A549 (cell line): ENCODE data around the gene LPIN2. TPM values are rescaled to one million over a fixed set of nuclear protein-coding genes. Genes with fewer than 3 reads are reported as not detected.

Experiments used
- ATAC-seq, 2 experiments: fragments of 200-7000 bp in 1 of 2; fragments of >200 bp in 1 of 2; cut with Nextera tagmentation in 1 of 2; cut with Tn5 transposase in 1 of 2; 3 replicates each; pipeline versions ENCODE4 v1.8.0 to v1.9.1; 2018 to 2020; ENCODE audit warnings: mild to moderate bottlenecking in 1 of 2, moderate library complexity in 1 of 2
- CTCF ChIA-PET: fragments of 300-600 bp; sonication (Branson Sonifier 250); formaldehyde crosslinking; extraction: SDS; loops from one replicate; lab custom pipeline; 2021; ENCODE audit warnings: antibody characterized with exemption, inconsistent platforms; lab: Yijun Ruan, JAX
- POLR2A ChIA-PET: fragments of 350-600 bp; formaldehyde crosslinking; extraction: SDS; loops from one replicate; lab custom pipeline; 2021; ENCODE audit warnings: antibody characterized with exemption, inconsistent platforms; lab: Yijun Ruan, JAX
- DNase-seq, 2 experiments: peaks; one replicate each; pipeline versions ENCODE4 v3.0.0 to v3.0.0-alpha.2; 2011 to 2016; ENCODE audit warnings: low read depth in 1 of 2, low spot score in 1 of 2
- FAIRE-seq: peaks from 2 replicates; lab custom pipeline; 2011; peaks lifted over from hg19 to GRCh38; lab: Jason Lieb, UNC
- H3K27ac ChIP-seq, 2 experiments: fragments of >200 bp; sonication (Bioruptor Twin); formaldehyde crosslinking; 3 replicates each; pipeline ENCODE4 v1.5.1; 2016 to 2017
- H3K4me1 ChIP-seq: fragments of >200 bp; sonication (Bioruptor Twin); formaldehyde crosslinking; 3 replicates; pipeline ENCODE4 v1.6.1; 2016
- H3K4me2 ChIP-seq: fragments of >200 bp; sonication (Bioruptor Twin); formaldehyde crosslinking; 3 replicates; pipeline ENCODE4 v1.6.1; 2016
- H3K4me3 ChIP-seq: fragments of >200 bp; sonication (Bioruptor Twin); formaldehyde crosslinking; 3 replicates; pipeline ENCODE4 v1.5.1; 2016
- H3K9me3 ChIP-seq: fragments of >200 bp; sonication (Bioruptor Twin); formaldehyde crosslinking; 3 replicates; pipeline ENCODE4 v1.6.1; 2016
- BCL3 ChIP-seq: fragments of >200 bp; sonication (Bioruptor Twin); formaldehyde crosslinking; IDR thresholded peaks from 3 replicates; pipeline ENCODE4 v1.6.1; 2016
- CTCF ChIP-seq: fragments of >200 bp; sonication (Bioruptor Twin); formaldehyde crosslinking; IDR thresholded peaks from 3 replicates; pipeline ENCODE4 v1.5.1; 2016
- EHF ChIP-seq: fragments of 250-450 bp; sonication (Bioruptor Pico); IDR thresholded peaks from 2 replicates; pipeline ENCODE4 v1.5.0; 2020; ENCODE audit warnings: mild to moderate bottlenecking
- JUNB ChIP-seq: fragments of >200 bp; sonication (Bioruptor Twin); formaldehyde crosslinking; IDR thresholded peaks from 2 replicates; pipeline ENCODE4 v1.6.1; 2016
- KDM5A ChIP-seq: fragments of 200-600 bp; sonication (generic); IDR thresholded peaks from 2 replicates; pipeline ENCODE4 v1.6.1; 2016; ENCODE audit warnings: antibody characterized with exemption, mild to moderate bottlenecking
- MAFK ChIP-seq: fragments of 450-650 bp; IDR thresholded peaks from 2 replicates; pipeline ENCODE4 v1.6.1; 2014; ENCODE audit not compliant: partially characterized antibody
- NR3C1 ChIP-seq: fragments of >200 bp; sonication (Bioruptor Twin); formaldehyde crosslinking; IDR thresholded peaks from 3 replicates; pipeline ENCODE4 v1.6.1; 2017
- POLR2AphosphoS2 ChIP-seq: conservative IDR thresholded peaks from 2 replicates; pipeline ENCODE4 v1.6.1; 2012; ENCODE audit warnings: low read length, improper control_type of control experiment, inconsistent platforms
- RCOR1 ChIP-seq: fragments of 150-350 bp; IDR thresholded peaks from 2 replicates; pipeline ENCODE4 v1.6.1; 2014; ENCODE audit warnings: antibody characterized with exemption, low read length, low read depth
- REST ChIP-seq: fragments of 200-600 bp; sonication (generic); IDR thresholded peaks from 2 replicates; pipeline ENCODE4 v1.6.1; 2016; ENCODE audit warnings: antibody characterized with exemption, mild to moderate bottlenecking, moderate library complexity
- USF2 ChIP-seq: fragments of 450-650 bp; IDR thresholded peaks from 2 replicates; pipeline ENCODE4 v1.6.1; 2014; ENCODE audit warnings: antibody characterized with exemption
- ZFP36 ChIP-seq: fragments of 450-650 bp; IDR thresholded peaks from 2 replicates; pipeline ENCODE4 v1.6.1; 2014; ENCODE audit warnings: borderline replicate concordance; ENCODE audit not compliant: partially characterized antibody
- WGBS: methylation state at CpG from one replicate; pipeline ENCODE4 v1.1.6; 2017; ENCODE audit errors: missing lambda C conversion rate; 5-methylcytosine and 5-hydroxymethylcytosine counted together
- polyA plus RNA-seq, 4 experiments: library from polyadenylated mRNA; depleted of rRNA in 3 of 4; stranded (reverse); fragments of >200 nt; fragmentation: RNase III in 1 of 4; extraction: RNeasy Plus Mini Kit Qiagen cat#74134 plus additional on column Dnase treatment in 1 of 4; gene quantifications; 2 replicates in 3 of 4; 3 replicates in 1 of 4; pipeline ENCODE4 v1.2.3, GENCODE V29; 2011 to 2017
- TF ChIP-seq, protein P1 (sequence below): fragments of >200 bp; sonication (Bioruptor Twin); formaldehyde crosslinking; IDR thresholded peaks from 2 replicates; pipeline ENCODE4 v1.6.1; 2016
- TF ChIP-seq, protein P2 (sequence below): IDR thresholded peaks from 2 replicates; pipeline ENCODE4 v1.6.1; 2012

Gene LPIN2
- polyA plus RNA-seq, 2 of the 4 experiments (the other 2 are of a cell fraction), result 12.9 to 23.7 TPM

DNA sequence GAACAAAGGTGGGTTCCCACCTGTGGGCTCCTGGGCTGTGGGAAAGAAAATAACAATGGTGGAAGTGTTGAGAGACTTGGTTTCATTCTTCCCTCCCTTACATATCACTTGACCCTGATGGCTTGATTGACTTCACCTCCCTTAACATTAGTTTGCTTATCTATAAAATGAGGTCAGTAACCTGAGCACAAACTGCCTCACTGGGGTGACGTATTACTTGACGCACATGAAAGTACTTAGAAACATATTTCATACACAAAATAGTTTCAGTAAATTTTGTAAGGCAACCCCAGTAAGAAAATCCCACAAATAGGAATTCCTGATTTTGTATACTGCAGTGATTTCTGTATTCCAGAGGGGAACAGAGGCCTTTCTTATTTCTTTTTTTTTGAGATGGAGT is 29.4 kb upstream of the LPIN2 start:
- H3K27ac ChIP-seq, result peak overlapping the region; percentile 33 to 41; a peak in 2 of 6 replicates

DNA sequence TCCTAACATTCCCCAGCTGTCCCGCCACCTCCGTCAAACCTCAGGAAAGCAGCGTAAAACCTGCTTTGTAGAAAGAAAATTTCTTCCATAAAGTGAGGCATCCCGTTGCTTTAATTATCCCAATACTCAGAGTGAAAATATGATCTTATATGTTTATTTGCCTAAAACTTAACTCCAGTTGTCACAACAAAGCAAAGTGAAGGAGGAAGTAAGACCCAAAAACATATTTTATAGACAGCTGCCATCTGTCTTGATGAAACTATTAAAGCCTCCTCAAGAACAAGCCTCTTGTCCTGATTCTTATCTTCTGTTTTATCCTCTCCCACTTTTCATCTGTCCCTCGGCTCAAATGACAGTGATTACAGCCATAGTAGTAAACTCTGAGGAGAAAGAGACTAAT is 28.9 kb upstream of the LPIN2 start:
- Histone ChIP-seq H3K9me3 (no peaks in the 10 kb centered on the region), H3K4me2 (no peak overlapping the region), H3K4me1 (peaks cover 32% of the 10 kb centered on the region), H3K4me3 (no peak overlapping the region), H3K27ac (peak overlapping the region; percentile 33 to 41; a peak in 2 of 6 replicates)
- FAIRE-seq, result no peak
- no peak for ATAC-seq
- CTCF ChIA-PET, result interaction anchor here (1.0 kb wide), 1 partner anchor 21 kb away, joined by 3 read pairs; no protein-coding TSS in a partner anchor
- no peak for TF ChIP-seq USF2
- WGBS, result 81% methylated on average over 5 of the region's 5 CpGs
- POLR2A ChIA-PET, result no interaction called here
- DNase-seq, result no peak

More for the DNA sequence above, 29.4 kb upstream of the LPIN2 start:
- no peak overlapping the region for H3K4me3 ChIP-seq
- DNase-seq (no peak), ATAC-seq (no peak), FAIRE-seq (no peak)
- TF ChIP-seq KDM5A (no peak), NR3C1 (no peak), REST (no peak)
- ChIA-PET CTCF (no interaction called here), POLR2A (no interaction called here)
- no peaks in the 10 kb centered on the region for H3K9me3 ChIP-seq
- 91% methylated on average over 2 of the region's 2 CpGs for WGBS
- peaks cover 28% of the 10 kb centered on the region for H3K4me1 ChIP-seq
- no peak overlapping the region for H3K4me2 ChIP-seq

DNA sequence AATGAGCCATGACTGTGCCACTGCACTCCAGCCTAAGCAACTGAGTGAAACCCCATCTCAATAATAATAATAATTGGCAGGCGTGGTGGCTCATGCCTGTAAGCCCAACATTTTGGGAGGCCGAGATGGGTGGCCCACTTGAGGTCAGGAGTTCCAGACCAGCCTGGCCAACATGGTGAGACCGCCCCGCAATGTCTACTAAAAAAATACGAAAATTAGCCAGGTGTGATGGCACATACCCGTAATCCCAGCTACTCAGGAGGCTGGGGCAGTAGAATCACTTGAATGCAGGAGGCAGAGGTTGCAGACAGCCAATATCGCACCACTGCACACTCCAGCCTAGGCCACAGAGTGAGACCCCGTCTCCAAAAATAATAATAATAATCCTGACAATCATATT is 27.9 kb upstream of the LPIN2 start:
- 94% methylated on average over 5 of the region's 8 CpGs for WGBS
- ChIA-PET CTCF (no interaction called here), POLR2A (no interaction called here)
- FAIRE-seq (no peak), ATAC-seq (no peak), DNase-seq (no peak)
- Histone ChIP-seq H3K27ac (peak overlapping the region in 1 of 2 experiments; percentile 18; a peak in 1 of 6 replicates), H3K9me3 (no peaks in the 10 kb centered on the region), H3K4me3 (no peak overlapping the region), H3K4me2 (no peak overlapping the region), H3K4me1 (peaks cover 28% of the 10 kb centered on the region)
- TF ChIP-seq BCL3, result no peak
- no peak for TF ChIP-seq MAFK
- no peak for TF ChIP-seq EHF (CRISPR knock-in tag)
- TF ChIP-seq ZFP36, result no peak
- TF ChIP-seq JUNB, result no peak
- TF ChIP-seq RCOR1, result no peak
- TF ChIP-seq POLR2AphosphoS2, result no peak
- TF ChIP-seq, protein P1, sequence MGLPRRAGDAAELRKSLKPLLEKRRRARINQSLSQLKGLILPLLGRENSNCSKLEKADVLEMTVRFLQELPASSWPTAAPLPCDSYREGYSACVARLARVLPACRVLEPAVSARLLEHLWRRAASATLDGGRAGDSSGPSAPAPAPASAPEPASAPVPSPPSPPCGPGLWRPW, result no peak
- no peak for TF ChIP-seq CTCF
- TF ChIP-seq, protein P2, sequence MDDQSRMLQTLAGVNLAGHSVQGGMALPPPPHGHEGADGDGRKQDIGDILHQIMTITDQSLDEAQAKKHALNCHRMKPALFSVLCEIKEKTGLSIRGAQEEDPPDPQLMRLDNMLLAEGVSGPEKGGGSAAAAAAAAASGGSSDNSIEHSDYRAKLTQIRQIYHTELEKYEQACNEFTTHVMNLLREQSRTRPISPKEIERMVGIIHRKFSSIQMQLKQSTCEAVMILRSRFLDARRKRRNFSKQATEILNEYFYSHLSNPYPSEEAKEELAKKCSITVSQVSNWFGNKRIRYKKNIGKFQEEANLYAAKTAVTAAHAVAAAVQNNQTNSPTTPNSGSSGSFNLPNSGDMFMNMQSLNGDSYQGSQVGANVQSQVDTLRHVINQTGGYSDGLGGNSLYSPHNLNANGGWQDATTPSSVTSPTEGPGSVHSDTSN, result no peak
